ENCODE data around the gene PANX1.
"Not testable (repeated sequence)": the region's sequence is repeated elsewhere in the genome, so short reads cannot be mapped to it uniquely, and the experiment has no call there.

PANX1 gene

DNA sequence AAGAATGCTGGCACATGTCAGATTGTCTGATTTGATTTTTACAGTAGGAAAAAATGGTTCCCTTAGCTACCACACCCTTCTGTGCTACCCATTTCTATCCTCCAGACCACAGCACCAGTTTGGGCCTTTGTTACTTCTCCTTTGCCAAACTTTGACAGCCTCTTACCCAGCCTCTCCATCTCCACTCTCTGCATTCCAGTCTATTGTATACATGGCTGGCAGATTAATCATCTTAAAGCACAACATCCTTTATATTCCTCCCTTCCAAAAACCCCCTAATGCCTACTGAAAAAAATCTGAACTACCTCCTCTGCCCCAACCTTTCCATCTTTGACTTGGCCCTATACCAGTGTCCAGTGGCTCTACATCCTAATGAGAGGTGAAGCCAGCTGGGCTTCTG, 10.8 kb upstream of the PANX1 start:
- Histone ChIP-seq H3K79me2 (ENCODE audit: insufficient read depth, low read length) (no peaks in the 10 kb centered on the region), H3K36me3 (ENCODE audit: low read length) (no peaks in the 10 kb centered on the region), H3K27ac (ENCODE audit: low read depth, low read length) (no peak overlapping the region), H3K9me2 (replicated peaks; ENCODE audit: insufficient read depth, low read length) (no peaks in the 10 kb centered on the region), H3K4me2 (ENCODE audit: low read depth, low read length, poor library complexity, severe bottlenecking) (no peak overlapping the region), H3K27me3 (ENCODE audit: low read length) (no peaks in the 10 kb centered on the region), H3K9me3 (ENCODE audit: insufficient read depth, low read length) (no peaks in the 10 kb centered on the region), H3F3A (ENCODE audit: insufficient read depth) (no peaks in the 10 kb centered on the region), H3K9ac (ENCODE audit: low read length) (no peak overlapping the region), H3K4me3 (ENCODE audit: insufficient read depth, low read length, poor library complexity, severe bottlenecking) (no peak overlapping the region), H2AFZ (ENCODE audit: low read depth, low read length, severe bottlenecking) (no peak overlapping the region), H4K20me1 (ENCODE audit: low read depth, low read length) (no peaks in the 10 kb centered on the region)
- TF ChIP-seq CTCF (IDR thresholded peaks at IDR 0.05; ENCODE audit: insufficient read depth, low read length, poor library complexity, severe bottlenecking), result no peak
- TF ChIP-seq EZH2phosphoT487 (conservative IDR thresholded peaks at IDR 0.05; ENCODE audit: low read length), result no peak

DNA sequence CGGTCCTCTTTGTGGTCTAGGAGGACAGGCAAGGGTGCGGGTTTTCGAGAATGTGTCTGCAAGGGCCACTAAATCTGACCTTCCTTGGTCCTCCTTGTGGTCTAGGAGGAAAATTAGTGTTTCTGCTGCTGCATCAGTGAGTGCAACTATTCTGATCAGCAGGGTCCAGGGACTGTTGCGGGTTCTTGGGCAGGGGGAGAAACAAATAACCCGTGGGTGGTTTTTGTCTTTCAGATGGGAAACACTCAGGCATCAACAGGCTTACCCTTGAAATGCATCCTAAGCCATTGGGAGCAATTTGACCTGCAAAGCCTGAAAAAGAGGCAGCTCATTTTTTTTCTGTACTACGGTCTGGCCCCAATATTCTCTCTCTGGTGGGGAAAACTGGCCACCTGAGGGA, 9.0 kb upstream of the PANX1 start:
- H3K79me2 ChIP-seq (ENCODE audit: insufficient read depth, low read length); H3K9ac ChIP-seq (ENCODE audit: low read length); H2AFZ ChIP-seq (ENCODE audit: low read depth, low read length, severe bottlenecking); H4K20me1 ChIP-seq (ENCODE audit: low read depth, low read length); H3K9me3 ChIP-seq (ENCODE audit: insufficient read depth, low read length); H3K27ac ChIP-seq (ENCODE audit: low read depth, low read length); H3K27me3 ChIP-seq (ENCODE audit: low read length); H3K4me3 ChIP-seq (ENCODE audit: insufficient read depth, low read length, poor library complexity, severe bottlenecking); H3F3A ChIP-seq (ENCODE audit: insufficient read depth); H3K36me3 ChIP-seq (ENCODE audit: low read length); H3K9me2 ChIP-seq (replicated peaks; ENCODE audit: insufficient read depth, low read length); H3K4me2 ChIP-seq (ENCODE audit: low read depth, low read length, poor library complexity, severe bottlenecking): not testable (repeated sequence)

- not testable (repeated sequence) for H3K27me3 ChIP-seq (ENCODE audit: low read length); H3K27ac ChIP-seq (ENCODE audit: low read depth, low read length); H2AFZ ChIP-seq (ENCODE audit: low read depth, low read length, severe bottlenecking); H3K9me2 ChIP-seq (replicated peaks; ENCODE audit: insufficient read depth, low read length); H3F3A ChIP-seq (ENCODE audit: insufficient read depth); H3K4me2 ChIP-seq (ENCODE audit: low read depth, low read length, poor library complexity, severe bottlenecking); H3K79me2 ChIP-seq (ENCODE audit: insufficient read depth, low read length); H3K4me3 ChIP-seq (ENCODE audit: insufficient read depth, low read length, poor library complexity, severe bottlenecking); H3K9me3 ChIP-seq (ENCODE audit: insufficient read depth, low read length); H3K36me3 ChIP-seq (ENCODE audit: low read length); H4K20me1 ChIP-seq (ENCODE audit: low read depth, low read length); H3K9ac ChIP-seq (ENCODE audit: low read length)
Observed at GRCh38 chr11:94120516-94120915, 8.1 kb upstream of the PANX1 start.

- Histone ChIP-seq H3K4me2 (ENCODE audit: low read depth, low read length, poor library complexity, severe bottlenecking) (no peak overlapping the region), H3K79me2 (ENCODE audit: insufficient read depth, low read length) (no peaks in the 10 kb centered on the region), H4K20me1 (ENCODE audit: low read depth, low read length) (no peaks in the 10 kb centered on the region), H3K9ac (ENCODE audit: low read length) (no peak overlapping the region), H2AFZ (ENCODE audit: low read depth, low read length, severe bottlenecking) (no peak overlapping the region), H3K27me3 (ENCODE audit: low read length) (no peaks in the 10 kb centered on the region), H3K36me3 (ENCODE audit: low read length) (no peaks in the 10 kb centered on the region), H3K9me2 (replicated peaks; ENCODE audit: insufficient read depth, low read length) (no peaks in the 10 kb centered on the region), H3K4me3 (ENCODE audit: insufficient read depth, low read length, poor library complexity, severe bottlenecking) (no peak overlapping the region), H3F3A (ENCODE audit: insufficient read depth) (no peaks in the 10 kb centered on the region), H3K27ac (ENCODE audit: low read depth, low read length) (no peak overlapping the region), H3K9me3 (ENCODE audit: insufficient read depth, low read length) (no peaks in the 10 kb centered on the region)
- no peak for TF ChIP-seq CTCF (IDR thresholded peaks at IDR 0.05; ENCODE audit: insufficient read depth, low read length, poor library complexity, severe bottlenecking)
- TF ChIP-seq EZH2phosphoT487 (conservative IDR thresholded peaks at IDR 0.05; ENCODE audit: low read length), result no peak
Observed at GRCh38 chr11:94120946-94121345, 7.7 kb upstream of the PANX1 start.

All from SU-DHL-6 (cell line).